OCI-LY1 (cell line): Measurements from ENCODE around the gene ANKRD33B.

ENCODE experiments used
- EZH2 ChIP-seq: fragments of 200-600 bp; sonication (generic), shearing (Covaris generic); IDR thresholded peaks from 2 replicates; pipeline ENCODE4 v1.8.0; 2017; ENCODE audit warnings: borderline replicate concordance, mixed run types, mild to moderate bottlenecking, antibody characterized with exemption, low read length, moderate library complexity, mixed read lengths
- TF ChIP-seq, protein P1 (sequence below): fragments of 200-600 bp; sonication (generic), shearing (Covaris generic); IDR thresholded peaks from 2 replicates; pipeline ENCODE4 v1.5.1; 2017; ENCODE audit warnings: mild to moderate bottlenecking, antibody characterized with exemption, low read length, moderate library complexity, mixed read lengths

DNA sequence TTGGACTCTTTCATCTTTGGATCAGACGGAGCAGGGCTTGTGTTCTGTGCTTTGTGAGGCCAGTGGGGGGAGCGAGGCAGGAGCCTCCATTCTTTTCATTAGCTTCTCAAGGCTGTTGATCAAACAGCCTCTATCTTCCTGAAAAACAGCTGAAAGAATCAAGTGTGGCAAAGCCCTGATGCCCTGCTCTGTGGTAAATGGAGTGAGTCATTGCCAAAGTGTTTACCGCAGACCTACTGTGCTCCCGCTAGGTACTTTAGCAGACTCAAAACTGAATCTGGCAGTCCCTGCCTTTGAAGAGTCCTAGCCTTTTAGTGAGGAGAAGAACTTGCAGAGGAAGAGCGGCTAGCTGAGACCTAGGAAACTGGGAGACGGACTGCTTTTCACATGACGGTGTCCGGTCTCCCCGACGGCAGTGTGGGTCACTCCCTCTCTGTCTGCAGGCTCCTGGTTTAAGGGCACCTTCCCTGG lies 3.3 kb downstream of the ANKRD33B start:
- TF ChIP-seq, protein P1, sequence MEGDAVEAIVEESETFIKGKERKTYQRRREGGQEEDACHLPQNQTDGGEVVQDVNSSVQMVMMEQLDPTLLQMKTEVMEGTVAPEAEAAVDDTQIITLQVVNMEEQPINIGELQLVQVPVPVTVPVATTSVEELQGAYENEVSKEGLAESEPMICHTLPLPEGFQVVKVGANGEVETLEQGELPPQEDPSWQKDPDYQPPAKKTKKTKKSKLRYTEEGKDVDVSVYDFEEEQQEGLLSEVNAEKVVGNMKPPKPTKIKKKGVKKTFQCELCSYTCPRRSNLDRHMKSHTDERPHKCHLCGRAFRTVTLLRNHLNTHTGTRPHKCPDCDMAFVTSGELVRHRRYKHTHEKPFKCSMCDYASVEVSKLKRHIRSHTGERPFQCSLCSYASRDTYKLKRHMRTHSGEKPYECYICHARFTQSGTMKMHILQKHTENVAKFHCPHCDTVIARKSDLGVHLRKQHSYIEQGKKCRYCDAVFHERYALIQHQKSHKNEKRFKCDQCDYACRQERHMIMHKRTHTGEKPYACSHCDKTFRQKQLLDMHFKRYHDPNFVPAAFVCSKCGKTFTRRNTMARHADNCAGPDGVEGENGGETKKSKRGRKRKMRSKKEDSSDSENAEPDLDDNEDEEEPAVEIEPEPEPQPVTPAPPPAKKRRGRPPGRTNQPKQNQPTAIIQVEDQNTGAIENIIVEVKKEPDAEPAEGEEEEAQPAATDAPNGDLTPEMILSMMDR, result no peak
- TF ChIP-seq EZH2, result no peak
